Testis (tissue), 2 donors: ENCODE measurements around the gene ACE.

Experiments
- CTCF ChIP-seq, 3 experiments: fragments of 450-650 bp in 2 of 3; fragments of 200-600 bp in 1 of 3; sonication (generic) in 1 of 3; IDR thresholded peaks; one replicate each; pipeline ENCODE4 v1.5.1; 2016 to 2019; ENCODE audit warnings: antibody characterized with exemption in 3 of 3, mild to moderate bottlenecking in 2 of 3, moderate library complexity in 1 of 3
- POLR2A ChIP-seq: fragments of 450-650 bp; IDR thresholded peaks from one replicate; pipeline ENCODE4 v1.6.1; 2017; ENCODE audit warnings: antibody characterized with exemption, mild to moderate bottlenecking, moderate library complexity

GRCh38 chr17:63441654-63442053 lies 35.2 kb upstream of the ACE start:
- no peak for TF ChIP-seq POLR2A
- TF ChIP-seq CTCF (IDR thresholded peaks at IDR 0.05), result no peak
